ENCODE data around the gene ZMYM4. TPM values are rescaled to one million over a fixed set of nuclear protein-coding genes. Genes with fewer than 3 reads are reported as not detected.
A peak's percentile ranks its signal among the peaks of the same experiment; 100 is the strongest.

ZMYM4 gene
- polyA plus RNA-seq, 1 of the 3 experiments (the other 2 are of a cell fraction), result 12.2 TPM

DNA sequence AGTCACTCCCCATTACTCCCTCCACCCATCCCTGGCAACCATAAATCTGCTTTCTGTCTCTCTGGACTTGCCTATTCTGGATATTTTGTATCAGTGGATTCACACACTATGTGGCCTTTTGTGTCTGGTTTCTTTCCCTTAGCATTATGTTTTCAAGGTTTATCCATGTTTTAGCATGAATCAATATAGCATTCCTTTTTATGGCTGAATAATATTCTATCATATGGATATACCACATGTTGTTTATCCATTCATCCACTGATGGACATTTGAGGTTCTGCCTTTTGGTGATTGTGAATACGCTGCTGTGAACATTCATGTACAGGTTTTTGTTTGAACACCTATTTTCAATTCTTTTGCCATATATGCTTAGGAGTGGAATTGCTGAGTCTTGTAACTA, 140.4 kb downstream of the ZMYM4 start:
- Histone ChIP-seq H3K9ac (no peak overlapping the region), H3K4me2 (no peak overlapping the region), H3K4me3 (ENCODE audit: low read depth in 2 of 2, low read length in 1 of 2) (no peak overlapping the region), H3K9me2 (no peaks in the 10 kb centered on the region), H3K4me1 (ENCODE audit: control insufficient read depth in 1 of 2, insufficient read depth in 2 of 2, low read depth in 1 of 2, low read length in 1 of 2) (no peaks in the 10 kb centered on the region), H3K36me3 (replicated peaks in 1 of 2; ENCODE audit: control insufficient read depth in 1 of 2, insufficient read depth in 2 of 2, low read length in 1 of 2) (peaks cover 48 to 68% of the 10 kb centered on the region in 2 experiments), H3K9me3 (no peaks in the 10 kb centered on the region), H3K27me3 (ENCODE audit: insufficient read depth) (no peaks in the 10 kb centered on the region), H3F3A (replicated peaks; ENCODE audit: insufficient read depth) (no peaks in the 10 kb centered on the region), H3K27ac (ENCODE audit: low read depth in 2 of 2, low read length in 1 of 2) (no peak overlapping the region), H3K79me2 (ENCODE audit: insufficient read depth) (no peaks in the 10 kb centered on the region), H4K20me1 (ENCODE audit: insufficient read depth) (no peaks in the 10 kb centered on the region), H2AFZ (ENCODE audit: low read depth) (no peak overlapping the region)
- 95% methylated on average over 1 of the region's 1 CpG for WGBS (ENCODE audit: low lambda C conversion rate)
- no peak for DNase-seq
- no peak for TF ChIP-seq SIN3A (IDR thresholded peaks at IDR 0.05; ENCODE audit: borderline replicate concordance, low read depth, low read length)
- TF ChIP-seq REST (IDR thresholded peaks at IDR 0.05; ENCODE audit: low read depth, low read length), result no peak
- ChIA-PET POLR2A (no interaction called here), CTCF (interaction anchor here (0.7 kb wide), 1 partner anchor 160 kb away, joined by 3 read pairs; no protein-coding TSS in a partner anchor)

GRCh38 chr1:35426097-35426586, 157.6 kb downstream of the ZMYM4 start:
- H3K36me3 ChIP-seq (replicated peaks in 1 of 2; ENCODE audit: control insufficient read depth in 1 of 2, insufficient read depth in 2 of 2, low read length in 1 of 2), result peaks cover 18 to 39% of the 10 kb centered on the region in 2 experiments
- CTCF ChIA-PET, result no interaction called here
- no peak overlapping the region for H3K4me3 ChIP-seq (ENCODE audit: low read depth in 2 of 2, low read length in 1 of 2)
- H4K20me1 ChIP-seq (ENCODE audit: insufficient read depth), result no peaks in the 10 kb centered on the region
- no peaks in the 10 kb centered on the region for H3K27me3 ChIP-seq (ENCODE audit: insufficient read depth)
- no peak for DNase-seq
- H3K9me2 ChIP-seq, result no peaks in the 10 kb centered on the region
- H3K27ac ChIP-seq (ENCODE audit: low read depth in 2 of 2, low read length in 1 of 2), result peak overlapping the region in 1 of 2 experiments; percentile 27; a peak in 2 of 4 replicates
- no peaks in the 10 kb centered on the region for H3K79me2 ChIP-seq (ENCODE audit: insufficient read depth)
- no peak overlapping the region for H3K4me2 ChIP-seq
- H2AFZ ChIP-seq (ENCODE audit: low read depth), result no peak overlapping the region
- no peaks in the 10 kb centered on the region for H3K9me3 ChIP-seq
- peaks cover 0 to 4% of the 10 kb centered on the region in 2 experiments; a peak in 1 of 4 replicates for H3K4me1 ChIP-seq (ENCODE audit: control insufficient read depth in 1 of 2, insufficient read depth in 2 of 2, low read depth in 1 of 2, low read length in 1 of 2)
- no peak for TF ChIP-seq RFX5 (IDR thresholded peaks at IDR 0.05; ENCODE audit: low read length)
- no peak for TF ChIP-seq RXRA (IDR thresholded peaks at IDR 0.05; ENCODE audit: borderline replicate concordance, low read depth)
- no peak for TF ChIP-seq RAD21 (IDR thresholded peaks at IDR 0.05; ENCODE audit: low read length)
- TF ChIP-seq, protein P1, sequence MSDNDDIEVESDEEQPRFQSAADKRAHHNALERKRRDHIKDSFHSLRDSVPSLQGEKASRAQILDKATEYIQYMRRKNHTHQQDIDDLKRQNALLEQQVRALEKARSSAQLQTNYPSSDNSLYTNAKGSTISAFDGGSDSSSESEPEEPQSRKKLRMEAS (IDR thresholded peaks at IDR 0.05; ENCODE audit: low read depth), result no peak
- TF ChIP-seq FOSL2 (IDR thresholded peaks at IDR 0.05; ENCODE audit: borderline replicate concordance, low read depth), result no peak
- no peak for TF ChIP-seq TEAD4 (IDR thresholded peaks at IDR 0.05; ENCODE audit: borderline replicate concordance, insufficient read depth)
- TF ChIP-seq EZH2phosphoT487 (IDR thresholded peaks at IDR 0.05; ENCODE audit: borderline replicate concordance, low read depth), result no peak
- TF ChIP-seq FOXJ3 (CRISPR knock-in tag; IDR thresholded peaks at IDR 0.05), result no peak
- no peak for TF ChIP-seq EP300 (IDR thresholded peaks at IDR 0.05; ENCODE audit: borderline replicate concordance in 1 of 2, low read depth in 1 of 2, low read length in 1 of 2)
- no peak for TF ChIP-seq USF1 (IDR thresholded peaks at IDR 0.05; ENCODE audit: borderline replicate concordance, low read depth)
- no peak for TF ChIP-seq SIN3A (IDR thresholded peaks at IDR 0.05; ENCODE audit: borderline replicate concordance, low read depth, low read length)
- no peak for TF ChIP-seq FOXM1 (IDR thresholded peaks at IDR 0.05; ENCODE audit: low read depth)
- TF ChIP-seq ZBTB33 (IDR thresholded peaks at IDR 0.05; ENCODE audit: borderline replicate concordance, low read depth), result no peak
- 95% methylated on average over 2 of the region's 2 CpGs for WGBS (ENCODE audit: low lambda C conversion rate)
- POLR2A ChIA-PET, result no interaction called here
- H3F3A ChIP-seq (replicated peaks; ENCODE audit: insufficient read depth), result peaks cover 10% of the 10 kb centered on the region
- H3K9ac ChIP-seq, result no peak overlapping the region
